DMS79 treated with DMSO at 0.1 percent for 48 hours (cell line): ENCODE data around the gene FANK1.
"Not testable (repeated sequence)": the region's sequence is repeated elsewhere in the genome, so short reads cannot be mapped to it uniquely, and the experiment has no call there.

Source experiments
- DNase-seq: peaks from one replicate; lab custom pipeline; 2025; lab: John Stamatoyannopoulos, UW

FANK1 gene

GRCh38 chr10:125889441-125889840 is 6.9 kb upstream of the FANK1 start:
- DNase-seq, result not testable (repeated sequence)

DNA sequence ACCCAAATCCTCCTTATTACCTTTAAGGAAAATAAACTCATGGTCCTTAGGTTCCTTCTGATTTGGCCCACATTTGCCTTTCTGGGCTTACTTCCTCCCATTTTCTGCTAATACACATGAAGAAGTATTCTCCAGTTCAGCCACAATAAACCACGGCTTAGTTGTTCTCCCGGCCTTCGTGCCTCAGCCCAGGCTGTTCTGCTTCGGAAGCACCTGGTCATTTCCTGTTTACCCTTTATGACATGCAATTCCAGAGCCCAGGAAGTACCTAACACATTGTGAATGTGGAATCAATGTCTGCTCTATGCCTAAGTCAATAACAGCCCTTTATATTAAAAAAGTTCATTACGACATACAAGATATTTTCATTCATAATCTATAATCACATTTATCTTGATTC is 4.0 kb upstream of the FANK1 start:
- DNase-seq, result not testable (repeated sequence)

GRCh38 chr10:125894176-125894575 is 2.2 kb upstream of the FANK1 start:
- not testable (repeated sequence) for DNase-seq

- DNase-seq, result not testable (repeated sequence)
These were observed 955 bp upstream of the FANK1 start for GRCh38 chr10:125895130-125896087.

DNA sequence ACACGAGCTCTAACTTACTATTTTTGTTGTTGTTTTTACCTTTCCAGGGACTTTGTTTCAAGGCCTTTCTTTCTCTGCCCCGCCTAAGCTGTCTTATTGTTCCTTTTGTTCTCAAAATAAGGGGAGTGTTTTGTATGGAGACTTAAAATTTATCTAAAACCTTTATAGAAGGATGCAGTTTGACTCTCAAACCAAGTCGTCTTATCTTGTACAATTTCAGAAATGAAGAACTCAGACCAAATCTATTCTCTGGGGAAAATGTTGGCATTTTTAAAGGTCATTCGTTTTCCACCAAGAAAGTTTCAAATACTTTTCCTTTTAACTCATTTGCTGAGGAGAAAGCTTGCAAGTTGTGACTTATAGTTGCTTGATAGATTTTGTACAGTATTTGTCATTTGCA is 953 bp downstream of the FANK1 start:
- DNase-seq, result not testable (repeated sequence)

- DNase-seq, result not testable (repeated sequence)
These were observed 4.6 kb downstream of the FANK1 start for GRCh38 chr10:125900963-125901362.

DNA sequence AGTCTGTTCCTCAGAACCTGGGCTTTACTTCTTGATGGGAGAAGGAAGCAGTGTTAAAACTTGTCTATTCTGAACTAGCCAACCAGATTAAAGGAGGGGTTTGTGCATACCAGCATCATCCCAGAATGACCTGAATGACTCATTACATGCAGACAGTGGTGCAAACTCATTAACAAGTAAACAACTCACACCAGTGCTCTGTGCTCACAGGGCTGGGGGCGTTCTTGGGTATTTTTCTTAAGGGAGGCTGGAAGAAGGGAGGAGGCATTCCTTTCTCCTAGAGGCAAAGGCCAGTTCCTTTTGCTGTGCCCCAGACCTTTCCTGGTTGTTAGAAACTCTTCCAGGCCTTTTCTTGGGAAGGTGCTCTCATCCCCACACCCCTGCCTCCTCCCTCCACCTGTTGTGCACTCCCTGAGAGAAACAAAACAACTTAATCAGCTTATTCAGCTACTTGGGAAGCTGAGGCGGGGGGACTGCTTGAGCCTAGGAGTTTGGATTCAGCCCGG is 6.8 kb downstream of the FANK1 start:
- DNase-seq, result not testable (repeated sequence)

DNA sequence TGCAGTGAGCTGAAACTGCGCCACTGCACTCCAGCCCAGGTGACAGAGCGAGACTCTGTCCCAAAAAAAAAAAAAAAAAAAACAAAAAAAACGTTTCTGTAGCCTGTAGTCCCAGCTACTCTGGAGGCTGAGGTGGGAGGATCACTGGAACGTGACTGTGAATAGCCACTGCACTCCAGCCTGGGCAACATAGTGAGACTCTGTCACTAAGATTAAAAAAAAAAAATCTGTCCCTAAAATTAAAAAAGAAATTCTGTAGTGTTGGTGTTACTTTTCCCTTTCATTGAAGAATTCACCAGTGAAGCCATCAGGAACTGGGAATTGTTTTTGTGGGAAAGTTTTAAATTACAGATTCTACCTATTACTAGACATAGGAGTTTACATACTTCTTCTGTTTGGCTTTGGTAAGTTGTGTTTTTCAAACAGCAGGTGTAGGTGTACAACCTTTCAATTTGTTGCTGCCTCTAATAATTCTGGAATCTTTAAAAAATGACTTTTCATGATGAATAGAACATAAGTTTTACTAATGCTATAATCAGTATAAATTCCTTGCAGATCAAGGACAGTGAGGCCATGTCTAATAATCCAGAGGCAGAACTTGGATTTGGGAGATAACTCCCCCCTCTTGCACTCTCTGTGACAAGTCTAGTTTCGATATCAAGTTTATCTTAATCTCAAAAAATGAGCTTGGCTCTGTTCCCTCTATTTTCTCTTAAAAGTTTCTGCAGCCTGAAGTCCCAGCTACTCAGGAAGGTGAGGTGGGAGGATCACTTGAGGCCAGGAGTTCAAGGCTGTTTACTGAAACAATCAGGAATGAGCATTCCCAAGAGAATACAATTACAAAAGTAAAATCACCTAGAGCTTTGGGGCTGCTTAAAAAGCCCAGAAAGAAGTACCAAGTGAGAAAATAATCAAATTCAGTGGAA is 9.0 kb downstream of the FANK1 start:
- DNase-seq, result not testable (repeated sequence)

DNA sequence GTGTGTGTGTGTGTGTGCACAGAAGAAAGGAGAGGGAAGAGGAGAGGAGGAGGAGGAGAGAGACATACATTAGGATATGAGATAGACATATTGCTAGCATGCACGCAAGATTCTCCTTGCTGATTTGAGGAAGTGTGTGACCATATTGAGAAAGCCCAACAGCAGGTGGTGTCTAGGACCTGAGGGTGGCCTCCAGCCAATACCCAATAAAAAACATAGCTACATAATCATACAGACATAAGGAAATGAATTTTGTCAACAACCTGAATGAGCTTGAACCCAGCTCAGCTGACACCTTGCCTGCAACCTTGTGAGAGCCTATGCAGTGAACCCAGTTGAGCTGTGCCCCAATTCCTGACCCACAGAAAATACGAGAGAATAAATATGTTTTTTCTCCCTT is 11.2 kb downstream of the FANK1 start:
- not testable (repeated sequence) for DNase-seq

- not testable (repeated sequence) for DNase-seq
These were observed 12.4 kb downstream of the FANK1 start for GRCh38 chr10:125908813-125909212.

- not testable (repeated sequence) for DNase-seq
These were observed 13.1 kb downstream of the FANK1 start for GRCh38 chr10:125909491-125909890.

DNA sequence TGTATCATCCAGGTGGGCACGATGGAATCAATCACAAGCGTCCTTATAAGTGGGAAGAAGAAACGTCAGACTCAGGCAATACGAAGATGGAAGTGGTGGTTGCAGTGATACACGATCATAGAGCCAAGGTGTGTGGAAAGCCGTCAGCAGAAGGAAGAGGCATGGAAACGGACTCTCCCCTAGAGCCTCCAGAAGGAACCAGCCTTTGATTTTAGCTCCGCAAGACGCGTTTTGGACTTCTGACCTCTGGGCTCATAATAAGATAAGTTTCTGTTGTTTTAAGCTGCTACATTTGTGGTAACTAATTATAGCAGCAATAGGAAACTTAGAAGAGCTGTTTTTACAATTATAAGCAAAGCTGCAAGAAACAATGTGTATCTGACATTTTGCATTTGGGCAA is 14.8 kb downstream of the FANK1 start:
- no peak for DNase-seq

DNA sequence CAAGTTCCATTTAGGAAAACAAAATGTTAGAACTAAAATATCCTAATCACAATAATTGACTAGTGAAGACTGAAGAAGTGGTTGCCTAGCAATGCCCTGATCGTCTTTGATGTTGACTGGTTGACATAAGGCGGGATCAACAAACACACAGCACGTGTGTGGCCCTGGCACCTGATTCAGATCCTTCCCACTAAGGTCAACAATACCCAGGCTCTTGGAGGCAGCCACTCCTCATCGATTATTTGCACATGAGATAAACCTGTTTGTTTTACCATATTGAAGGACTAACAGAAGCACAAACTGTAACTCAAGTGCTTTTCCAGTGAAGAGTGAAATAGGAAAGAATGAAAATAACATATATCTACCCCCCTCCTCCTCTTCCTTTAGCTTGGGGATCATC is 15.6 kb downstream of the FANK1 start:
- no peak for DNase-seq

GRCh38 chr10:125913277-125913676 is 16.9 kb downstream of the FANK1 start:
- not testable (repeated sequence) for DNase-seq

DNA sequence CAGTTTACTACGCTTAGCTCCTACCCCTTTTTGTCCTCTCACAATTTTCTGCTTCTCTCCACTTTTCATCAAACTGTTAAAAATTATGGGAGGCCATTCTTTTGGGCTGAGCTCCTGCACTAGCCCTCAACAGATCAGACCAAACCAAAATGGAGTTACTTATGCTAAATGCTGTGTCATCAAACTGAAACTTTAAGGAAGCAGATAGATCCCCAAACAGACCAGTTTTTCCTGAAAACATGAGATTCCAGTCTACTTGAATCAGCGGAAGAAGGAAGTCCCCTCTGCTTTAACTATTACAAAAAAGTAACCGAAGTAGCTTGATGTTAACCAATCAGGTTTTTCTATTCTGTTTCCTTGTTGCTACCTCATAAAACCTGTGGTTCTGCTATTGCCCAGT is 20.6 kb downstream of the FANK1 start:
- no peak for DNase-seq

DNA sequence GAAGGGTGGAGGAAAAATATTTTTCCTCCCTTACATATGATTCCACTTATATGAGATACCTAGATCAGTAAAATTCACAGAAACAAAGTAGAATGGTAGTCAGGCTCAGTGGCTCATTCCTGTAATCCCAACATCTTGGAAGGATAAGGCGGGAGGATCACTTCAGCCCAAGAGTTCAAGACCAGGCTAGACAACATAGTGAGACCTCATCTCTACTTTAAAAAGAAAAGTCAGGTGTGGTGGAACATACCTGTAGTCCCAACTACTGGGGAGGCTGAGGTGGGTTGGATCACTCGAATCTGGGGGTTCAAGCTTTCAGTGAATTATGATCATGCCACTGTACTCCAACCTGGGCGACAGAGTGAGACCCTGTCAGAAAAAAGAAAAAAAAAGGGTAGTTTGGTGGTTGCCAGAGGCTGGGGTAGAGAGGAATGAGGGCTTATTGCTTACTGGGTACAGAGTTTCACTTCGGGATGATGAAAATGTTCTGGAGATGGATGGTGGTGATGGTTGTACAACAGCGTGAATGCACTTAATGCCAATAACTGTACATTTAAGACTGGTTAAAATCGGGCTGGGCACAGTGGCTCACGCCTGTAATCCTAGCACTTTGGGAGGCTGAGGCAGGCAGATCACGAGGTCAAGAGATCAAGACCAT is 21.5 kb downstream of the FANK1 start:
- DNase-seq, result not testable (repeated sequence)

GRCh38 chr10:125921643-125922306 is 25.4 kb downstream of the FANK1 start:
- DNase-seq, result not testable (repeated sequence)

GRCh38 chr10:125925262-125925834 is 29.0 kb downstream of the FANK1 start:
- DNase-seq, result no peak

DNA sequence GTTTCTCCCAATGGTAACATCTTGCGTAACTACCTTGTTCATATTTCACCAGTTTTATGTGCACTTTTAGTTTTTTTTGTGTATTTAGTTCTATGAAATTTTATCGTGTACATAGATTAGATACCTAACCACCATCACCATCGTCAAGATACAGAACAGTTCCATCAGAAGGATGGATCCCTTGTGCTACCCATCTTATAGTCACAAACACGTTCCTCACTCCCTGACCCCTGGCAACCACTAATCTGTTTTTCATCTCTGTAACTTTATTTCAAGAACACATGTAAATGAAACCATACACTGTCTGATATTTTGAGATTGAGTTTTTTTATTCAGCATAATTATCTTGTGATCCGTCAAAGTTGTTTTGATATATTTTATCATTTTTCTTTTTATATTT is 29.9 kb downstream of the FANK1 start:
- DNase-seq, result no peak

- DNase-seq, result not testable (repeated sequence)
These were observed 30.9 kb downstream of the FANK1 start for GRCh38 chr10:125927265-125927664.
